CD4-positive, alpha-beta T cell (primary cell): ENCODE data around the gene ABCC11. TPM values are rescaled to one million over a fixed set of nuclear protein-coding genes. Genes with fewer than 3 reads are reported as not detected.

Experiments used
- ATAC-seq: fragments of 200-7000 bp; cut with Tn5 transposase; one replicate; pipeline ENCODE4 v1.10.0; 2022; ENCODE audit warnings: mild to moderate bottlenecking; ENCODE audit not compliant: poor library complexity
- CTCF ChIA-PET: fragments of 350-600 bp; sonication (Branson Sonifier 250); formaldehyde crosslinking; loops from one replicate; lab custom pipeline; 2021; ENCODE audit warnings: antibody characterized with exemption, inconsistent platforms; lab: Charles Lee
- POLR2A ChIA-PET: fragments of 350-600 bp; sonication (Branson Sonifier 250); formaldehyde crosslinking; loops from one replicate; lab custom pipeline; 2021; ENCODE audit warnings: antibody characterized with exemption, inconsistent platforms; lab: Charles Lee
- DNase-seq, 14 experiments: peaks; one replicate each; pipeline ENCODE4 v3.0.0-alpha.2; 2013 to 2020; ENCODE audit warnings: mixed read lengths in 2 of 14
- H3K27ac ChIP-seq, 2 donors: one replicate each; pipeline versions ENCODE4 v1.5.1 to v1.7.0; 2013; ENCODE audit warnings: low read length in 2 of 2, low read depth in 1 of 2, mild to moderate bottlenecking in 1 of 2
- H3K27me3 ChIP-seq, 2 experiments: 1 replicate in 1 of 2; 2 replicates in 1 of 2; pipeline versions ENCODE4 v1.6.1 to v1.7.0; 2013; ENCODE audit warnings: low read length in 2 of 2, control low read depth in 1 of 2, mild to moderate bottlenecking in 1 of 2, moderate library complexity in 1 of 2; ENCODE audit not compliant: insufficient read depth in 2 of 2, control insufficient read depth in 1 of 2
- H3K36me3 ChIP-seq: one replicate; pipeline ENCODE4 v1.6.1; 2013; ENCODE audit warnings: low read length, control low read depth; ENCODE audit not compliant: insufficient read depth
- H3K4me1 ChIP-seq: one replicate; pipeline ENCODE4 v1.6.1; 2013; ENCODE audit warnings: low read length, control low read depth; ENCODE audit not compliant: insufficient read depth
- H3K4me3 ChIP-seq: one replicate; pipeline ENCODE4 v1.5.1; 2013; ENCODE audit warnings: mild to moderate bottlenecking, low read length, moderate library complexity
- H3K9me3 ChIP-seq, 2 experiments: 1 replicate in 1 of 2; 2 replicates in 1 of 2; pipeline versions ENCODE4 v1.6.1 to v1.7.0; 2013; ENCODE audit warnings: low read length in 2 of 2, mild to moderate bottlenecking in 2 of 2, control low read depth in 1 of 2, moderate library complexity in 1 of 2; ENCODE audit not compliant: control insufficient read depth in 1 of 2, insufficient read depth in 1 of 2
- H3K27ac Mint-ChIP-seq: one replicate; pipeline ENCODE4 v1.8.0; 2020; ENCODE audit warnings: mixed read lengths
- H3K27me3 Mint-ChIP-seq: one replicate; pipeline ENCODE4 v1.8.0; 2021; ENCODE audit warnings: mixed read lengths
- H3K36me3 Mint-ChIP-seq: one replicate; pipeline ENCODE4 v1.8.0; 2021; ENCODE audit warnings: low read depth, mixed read lengths
- H3K4me1 Mint-ChIP-seq: one replicate; pipeline ENCODE4 v1.8.0; 2021; ENCODE audit warnings: low read depth, mixed read lengths
- H3K4me3 Mint-ChIP-seq: one replicate; pipeline ENCODE4 v1.8.0; 2020; ENCODE audit warnings: mild to moderate bottlenecking, mixed read lengths
- H3K9me3 Mint-ChIP-seq: one replicate; pipeline ENCODE4 v1.8.0; 2020; ENCODE audit warnings: mixed read lengths
- CTCF ChIP-seq: fragments of 200-600 bp; IDR thresholded peaks from one replicate; pipeline ENCODE4 v1.8.0; 2022; ENCODE audit warnings: antibody characterized with exemption, mild to moderate bottlenecking
- intact Hi-C, 2 experiments: fragments of 100-400 bp; cut with DNase I in 1 of 2; cut with micrococcal nuclease in 1 of 2; formaldehyde crosslinking; loops; one replicate each; pipeline versions ENCODE4 v1.15.1 to v1.9.0; 2023 to 2025; cut with DNase I, micrococcal nuclease
- total RNA-seq, 174 experiments: library from RNA in 2 of 174; stranded (reverse) in 2 of 174; gene quantifications; one replicate each; pipeline ENCODE4 v1.2.3 and lab custom pipeline; 2021 to 2026

The ABCC11 gene
- total RNA-seq, 2 experiments from 2014 or later, result 0.08 TPM; not detected in 1

- H3K36me3 ChIP-seq, result no peaks in the 10 kb centered on the region
- H3K9me3 ChIP-seq, result no peaks in the 10 kb centered on the region
- DNase-seq, result no peak
- TF ChIP-seq CTCF, result no peak
- no peak overlapping the region for H3K27ac Mint-ChIP-seq
- ChIA-PET CTCF (no interaction called here), POLR2A (no interaction called here)
- no peaks in the 10 kb centered on the region for H3K4me1 Mint-ChIP-seq
- H3K27me3 Mint-ChIP-seq, result peaks cover 2% of the 10 kb centered on the region
- H3K36me3 Mint-ChIP-seq, result no peaks in the 10 kb centered on the region
- H3K4me3 ChIP-seq, result no peak overlapping the region
- H3K4me3 Mint-ChIP-seq, result no peak overlapping the region
- H3K27ac ChIP-seq, result no peak overlapping the region
- no peaks in the 10 kb centered on the region for H3K9me3 Mint-ChIP-seq
- no peaks in the 10 kb centered on the region for H3K27me3 ChIP-seq
- ATAC-seq, result no peak
- intact Hi-C loops, result no loop called here
- no peaks in the 10 kb centered on the region for H3K4me1 ChIP-seq
Observed at GRCh38 chr16:48129926-48130325, 117.4 kb downstream of the ABCC11 start.

GRCh38 chr16:48128769-48129168, 118.6 kb downstream of the ABCC11 start:
- POLR2A ChIA-PET, result no interaction called here

DNA sequence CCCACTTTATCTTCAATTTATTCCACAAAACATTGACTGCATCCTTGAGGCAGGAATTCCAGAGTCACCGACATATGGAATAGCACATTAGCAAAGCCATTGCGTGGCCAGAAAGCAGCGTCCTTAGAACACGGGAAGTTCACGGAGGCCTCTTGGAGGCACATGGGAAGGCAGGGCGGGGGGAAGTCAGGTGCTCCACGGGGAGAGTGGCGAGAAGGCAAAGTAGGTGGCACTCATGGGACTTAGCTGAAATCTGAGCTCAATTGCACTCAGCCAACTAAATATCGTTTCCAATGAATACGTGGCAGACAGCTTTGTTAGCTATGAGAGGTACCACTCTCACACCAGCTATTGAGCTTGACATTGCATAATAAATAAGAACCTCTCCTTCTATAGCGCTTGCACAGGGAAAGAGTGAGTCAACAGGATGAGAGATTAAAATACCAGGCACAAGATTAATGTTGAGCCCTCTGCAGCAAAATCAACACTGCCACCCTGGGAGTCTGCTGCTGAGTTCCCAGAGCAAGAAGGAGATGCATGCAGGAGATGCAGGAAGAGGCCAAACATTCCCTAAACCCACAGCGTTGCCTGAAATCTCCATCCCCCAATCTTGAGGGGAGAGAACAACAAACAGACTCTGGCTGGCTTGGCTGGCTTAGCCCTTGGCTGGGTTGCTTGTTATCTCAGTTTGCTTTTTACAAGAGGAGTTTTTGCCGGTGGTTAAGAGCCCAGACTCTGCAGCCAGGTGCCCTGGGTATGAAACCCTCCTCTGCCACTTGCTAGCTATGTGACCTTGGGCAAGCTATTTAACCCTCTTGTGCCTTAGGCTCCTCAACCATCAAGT, 120.3 kb downstream of the ABCC11 start:
- Mint-ChIP-seq H3K4me3 (no peak overlapping the region), H3K27me3 (peaks cover 6% of the 10 kb centered on the region), H3K36me3 (no peaks in the 10 kb centered on the region), H3K27ac (no peak overlapping the region), H3K4me1 (no peaks in the 10 kb centered on the region), H3K9me3 (no peaks in the 10 kb centered on the region)
- TF ChIP-seq CTCF, result no peak
- no peaks in the 10 kb centered on the region for H3K4me1 ChIP-seq
- H3K36me3 ChIP-seq, result no peaks in the 10 kb centered on the region
- intact Hi-C loops, result no loop called here
- H3K27me3 ChIP-seq, result no peaks in the 10 kb centered on the region
- POLR2A ChIA-PET, result no interaction called here
- ATAC-seq (no peak), DNase-seq (no peak)
- no peaks in the 10 kb centered on the region for H3K9me3 ChIP-seq
- CTCF ChIA-PET, result no interaction called here
- H3K27ac ChIP-seq, result no peak overlapping the region
- H3K4me3 ChIP-seq, result no peak overlapping the region

More at GRCh38 chr16:48128769-48129168, 118.6 kb downstream of the ABCC11 start:
- ATAC-seq (no peak), DNase-seq (no peak)
- Histone ChIP-seq H3K27ac (no peak overlapping the region), H3K4me1 (no peaks in the 10 kb centered on the region), H3K4me3 (no peak overlapping the region), H3K36me3 (no peaks in the 10 kb centered on the region), H3K9me3 (no peaks in the 10 kb centered on the region), H3K27me3 (no peaks in the 10 kb centered on the region)
- TF ChIP-seq CTCF, result no peak
- no peaks in the 10 kb centered on the region for H3K4me1 Mint-ChIP-seq
- intact Hi-C loops, result no loop called here
- H3K9me3 Mint-ChIP-seq, result no peaks in the 10 kb centered on the region
- peaks cover 6% of the 10 kb centered on the region for H3K27me3 Mint-ChIP-seq
- H3K36me3 Mint-ChIP-seq, result no peaks in the 10 kb centered on the region
- no peak overlapping the region for H3K27ac Mint-ChIP-seq
- no peak overlapping the region for H3K4me3 Mint-ChIP-seq
- CTCF ChIA-PET, result no interaction called here
